DOHH2 (cell line): ENCODE results near the gene CDC6.

Experiments used
- H3F3A ChIP-seq: fragments of 200-600 bp; sonication (generic), shearing (Covaris generic); 2 replicates; pipeline ENCODE4 v1.6.0; 2016; ENCODE audit warnings: antibody characterized with exemption, mild to moderate bottlenecking; ENCODE audit not compliant: control insufficient read depth, insufficient read depth
- H3K27ac ChIP-seq: fragments of 200-600 bp; sonication (generic); 2 replicates; pipeline ENCODE4 v1.5.1; 2014; ENCODE audit warnings: low read depth, mild to moderate bottlenecking, low read length, moderate library complexity
- H3K27me3 ChIP-seq: fragments of 200-600 bp; sonication (generic); 2 replicates; pipeline ENCODE4 v1.6.1; 2014; ENCODE audit warnings: mild to moderate bottlenecking, low read length, mixed read lengths; ENCODE audit not compliant: control insufficient read depth
- H3K36me3 ChIP-seq: fragments of 200-600 bp; sonication (generic); 2 replicates; pipeline ENCODE4 v1.6.1; 2014; ENCODE audit warnings: mild to moderate bottlenecking, low read length, moderate library complexity, mixed read lengths; ENCODE audit not compliant: control insufficient read depth
- H3K4me1 ChIP-seq: fragments of 200-600 bp; sonication (generic); 2 replicates; pipeline ENCODE4 v1.6.1; 2014; ENCODE audit warnings: mild to moderate bottlenecking, low read length, mixed read lengths; ENCODE audit not compliant: control insufficient read depth
- H3K4me2 ChIP-seq: fragments of 200-600 bp; sonication (generic); 2 replicates; pipeline ENCODE4 v1.6.0; 2014; ENCODE audit warnings: mild to moderate bottlenecking, low read length, moderate library complexity
- H3K4me3 ChIP-seq: fragments of 200-600 bp; sonication (generic); 2 replicates; pipeline ENCODE4 v1.5.1; 2014; ENCODE audit warnings: mild to moderate bottlenecking, low read length, mixed read lengths
- H3K79me2 ChIP-seq: fragments of 200-600 bp; sonication (generic); 2 replicates; pipeline ENCODE4 v1.6.1; 2014; ENCODE audit warnings: mild to moderate bottlenecking, low read length, mixed read lengths; ENCODE audit not compliant: control insufficient read depth
- H3K9me2 ChIP-seq: fragments of 200-600 bp; sonication (generic); replicated peaks from 2 replicates; pipeline ENCODE4 v1.6.1; 2014; ENCODE audit warnings: mild to moderate bottlenecking, low read length, mixed read lengths; ENCODE audit not compliant: control insufficient read depth
- H3K9me3 ChIP-seq: fragments of 200-600 bp; sonication (generic); 2 replicates; pipeline ENCODE4 v1.6.1; 2014; ENCODE audit warnings: antibody characterized with exemption, low read length, mixed read lengths; ENCODE audit not compliant: control insufficient read depth, insufficient read depth
- H4K20me1 ChIP-seq: fragments of 200-600 bp; sonication (generic); 2 replicates; pipeline ENCODE4 v1.6.0; 2014; ENCODE audit warnings: low read depth, mild to moderate bottlenecking, antibody characterized with exemption, low read length, moderate library complexity; ENCODE audit not compliant: control insufficient read depth, insufficient read depth
- CTCF ChIP-seq: fragments of 200-600 bp; sonication (generic); IDR thresholded peaks from one replicate; pipeline ENCODE4 v1.5.1; 2014; ENCODE audit warnings: antibody characterized with exemption, mild to moderate bottlenecking, low read depth, low read length; ENCODE audit not compliant: poor library complexity, severe bottlenecking
- EZH2phosphoT487 ChIP-seq: fragments of 200-600 bp; sonication (generic); IDR thresholded peaks from 2 replicates; pipeline ENCODE4 v1.6.1; 2017; ENCODE audit warnings: borderline replicate concordance, mild to moderate bottlenecking, antibody characterized with exemption, low read length, moderate library complexity, mixed read lengths

The CDC6 gene

GRCh38 chr17:40309031-40309948 is 21.6 kb downstream of the CDC6 start, which contains the start of gene RARA:
RARA (plus strand) TSS chr17:40309180; CDS start chr17:40331219, 22,039 bp downstream.
- no peaks in the 10 kb centered on the region for H3K9me3 ChIP-seq
- no peaks in the 10 kb centered on the region for H3K27me3 ChIP-seq
- no peaks in the 10 kb centered on the region for H3K79me2 ChIP-seq
- H3K27ac ChIP-seq, result no peak within 1 kb of the TSS
- TF ChIP-seq CTCF (no peak), EZH2phosphoT487 (no peak)
- H3K9me2 ChIP-seq, result no peaks in the 10 kb centered on the region
- H3K4me2 ChIP-seq, result peak within 1 kb of the TSS; percentile 28
- peaks cover 1% of the 10 kb centered on the region; the same call in 1 of the 2 replicates for H4K20me1 ChIP-seq
- H3K4me1 ChIP-seq, result peaks cover 51% of the 10 kb centered on the region
- H3K4me3 ChIP-seq, result no peak within 1 kb of the TSS
- peaks cover 17% of the 10 kb centered on the region for H3F3A ChIP-seq
- H3K36me3 ChIP-seq, result peaks cover 12% of the 10 kb centered on the region

- H3F3A ChIP-seq, result peaks cover 17% of the 10 kb centered on the region
- no peaks in the 10 kb centered on the region for H4K20me1 ChIP-seq
- H3K4me1 ChIP-seq, result peaks cover 56% of the 10 kb centered on the region
- no peak overlapping the region for H3K4me2 ChIP-seq
- no peaks in the 10 kb centered on the region for H3K9me2 ChIP-seq
- peaks cover 5% of the 10 kb centered on the region; the same call in 1 of the 2 replicates for H3K36me3 ChIP-seq
- no peaks in the 10 kb centered on the region for H3K9me3 ChIP-seq
- H3K27ac ChIP-seq, result no peak overlapping the region
- H3K4me3 ChIP-seq, result no peak overlapping the region
- H3K27me3 ChIP-seq, result no peaks in the 10 kb centered on the region
- H3K79me2 ChIP-seq, result no peaks in the 10 kb centered on the region
- TF ChIP-seq CTCF, result no peak
- no peak for TF ChIP-seq EZH2phosphoT487
These were observed 22.4 kb downstream of the CDC6 start for GRCh38 chr17:40309949-40310510.

- Histone ChIP-seq H3K27ac (no peak overlapping the region), H3K27me3 (no peaks in the 10 kb centered on the region), H3K36me3 (no peaks in the 10 kb centered on the region), H3K9me3 (no peaks in the 10 kb centered on the region), H3F3A (peaks cover 17% of the 10 kb centered on the region; the same call in 1 of the 2 replicates), H3K4me1 (peaks cover 64% of the 10 kb centered on the region), H3K9me2 (no peaks in the 10 kb centered on the region), H3K4me3 (no peak overlapping the region), H3K79me2 (no peaks in the 10 kb centered on the region), H4K20me1 (no peaks in the 10 kb centered on the region), H3K4me2 (no peak overlapping the region)
- TF ChIP-seq EZH2phosphoT487 (no peak), CTCF (no peak)
These were observed 23.3 kb downstream of the CDC6 start for GRCh38 chr17:40310882-40311391.
